Pancreas (tissue), 10 donors: ENCODE measurements around the gene KLF6. TPM values are rescaled to one million over a fixed set of nuclear protein-coding genes. Genes with fewer than 3 reads are reported as not detected.

ENCODE experiments used
- ATAC-seq, 4 donors: fragments of 200-7000 bp; cut with Tn5 transposase; one replicate each; pipeline versions ENCODE4 v1.8.0 to v1.9.1; 2020; ENCODE audit warnings: mild to moderate bottlenecking in 4 of 4, moderate library complexity in 4 of 4
- DNase-seq, 6 donors: peaks; one replicate each; pipeline ENCODE4 v3.0.0-alpha.2; 2020
- FAIRE-seq: peaks from 2 replicates; lab custom pipeline; 2012; peaks lifted over from hg19 to GRCh38; lab: Jason Lieb, UNC
- H3K27ac ChIP-seq, 4 donors: fragments of 200-600 bp; sonication (generic); 1 replicate in 3 of 4; 2 replicates in 1 of 4; pipeline versions ENCODE4 v1.5.0 to v1.8.0; 2020
- H3K27me3 ChIP-seq, 4 donors: fragments of 200-600 bp; one replicate each; pipeline ENCODE4 v1.8.0; 2021
- H3K36me3 ChIP-seq, 3 donors: fragments of 200-600 bp; sonication (generic) in 1 of 3; one replicate each; pipeline versions ENCODE4 v1.5.0 to v1.8.0; 2020 to 2021
- H3K4me1 ChIP-seq, 3 donors: fragments of 200-600 bp; one replicate each; pipeline ENCODE4 v1.8.0; 2021
- H3K4me3 ChIP-seq, 4 donors: fragments of 200-600 bp; sonication (generic) in 2 of 4; one replicate each; pipeline versions ENCODE4 v1.5.0 to v1.8.0; 2020 to 2021
- H3K9me3 ChIP-seq, 4 donors: fragments of 200-600 bp; one replicate each; pipeline ENCODE4 v1.8.0; 2021
- CTCF ChIP-seq, 4 donors: fragments of 200-600 bp; sonication (generic) in 3 of 4; IDR thresholded peaks; one replicate each; pipeline versions ENCODE4 v1.5.0 to v1.8.0; 2021; ENCODE audit warnings: antibody characterized with exemption in 4 of 4
- WGBS, 2 donors: extraction: QIAGEN DNeasy Blood & Tissue Kit; methylation state at CpG; one replicate each; pipeline ENCODE4 v1.1.7; 2013; 5-methylcytosine and 5-hydroxymethylcytosine counted together
- intact Hi-C, 3 donors: fragments of 100-400 bp; cut with DNase I; formaldehyde crosslinking; loops; one replicate each; pipeline versions ENCODE4 v1.11.1 to v1.14.2; 2022
- polyA plus RNA-seq, 2 donors: library from polyadenylated mRNA; stranded (reverse); fragments of 200-250 nt; gene quantifications; one replicate each; pipeline ENCODE4 v1.2.3, GENCODE V29; 2013
- total RNA-seq, 6 donors: library from RNA; stranded (reverse); fragmentation: NEBNext Ultra II Directional in 4 of 6; extraction: Animal tissue kit (Norgen Biotek cat#: 25700) in 4 of 6; gene quantifications; one replicate each; pipeline versions ENCODE4 v1.2.1 to v1.2.4, GENCODE V29; 2021 to 2023
- donor health status: healthy with polysubstance abuse.
- donor health status: DM: no; HTN: no; CAD: no; lungs with moderate emphysema.
- donor health status: DM: no; HTN: no; CAD: no.
- donor health status: control.
- donor health status: control.
- donor health status: Bipolar disorder and iron deficiency.
- donor health status: DM: yes; HTN: yes; CAD: no.
- donor health status: DM: no; HTN: no; CAD: no.
- donor health status: DM: no; HTN: no; CAD: no.
- donor health status: DM: yes; HTN: yes; CAD: no.

Gene KLF6
- total and polyA plus RNA-seq, 8 donors = 29.0 to 157 (median 57.9) TPM

DNA sequence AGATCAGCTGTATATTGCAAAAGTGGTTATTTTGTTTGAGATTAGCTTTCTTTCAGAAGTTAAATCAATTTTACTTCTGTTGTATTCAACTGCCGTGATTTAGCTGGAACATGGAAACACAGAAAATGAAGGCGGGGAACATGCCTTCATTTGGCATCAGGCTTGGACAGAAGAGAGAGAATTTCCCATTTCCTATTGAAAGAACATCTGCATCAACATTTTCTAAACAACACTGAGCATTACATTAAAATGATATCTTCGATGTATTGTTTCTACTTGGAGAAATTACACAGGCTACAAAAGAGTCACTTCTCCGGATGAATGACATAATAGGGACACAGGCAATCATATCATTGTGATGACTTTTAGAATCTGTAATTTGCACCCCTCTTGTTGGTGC is 46.6 kb upstream of the KLF6 start:
- Histone ChIP-seq H3K27me3 (no peaks in the 10 kb centered on the region), H3K36me3 (no peaks in the 10 kb centered on the region), H3K27ac (no peak overlapping the region), H3K4me3 (no peak overlapping the region), H3K4me1 (peaks cover 0 to 5% (median 5%) of the 10 kb centered on the region in 3 donors), H3K9me3 (no peaks in the 10 kb centered on the region)
- ATAC-seq = no peak
- TF ChIP-seq CTCF (IDR thresholded peaks at IDR 0.05) = no peak
- FAIRE-seq = no peak
- no peak for DNase-seq
- intact Hi-C loops = no loop called here
- WGBS, 2 donors = 85 to 92% methylated on average over 4 of the region's 4 CpGs

DNA sequence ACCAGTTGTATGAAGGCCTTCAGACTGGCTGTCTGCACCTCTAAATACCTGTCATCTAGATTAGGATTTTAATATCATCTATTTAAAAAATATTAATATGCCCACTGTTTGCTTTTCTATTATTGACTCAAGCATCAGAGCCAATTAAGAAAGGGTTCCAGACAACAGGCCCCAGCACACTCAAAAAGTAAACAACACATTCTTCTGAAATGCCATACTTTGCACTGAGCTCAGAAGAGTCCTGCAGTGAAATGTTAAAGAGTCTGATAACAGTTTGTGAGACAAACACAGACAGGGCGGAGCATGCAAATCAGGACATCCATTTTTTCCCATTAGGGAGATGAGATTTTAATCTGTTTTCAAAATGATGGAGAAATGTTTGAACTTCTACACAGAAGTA is 45.9 kb upstream of the KLF6 start:
- FAIRE-seq (no peak), ATAC-seq (peak in 2 of 4 donors; percentile 38 to 50), DNase-seq (no peak)
- Histone ChIP-seq H3K36me3 (no peaks in the 10 kb centered on the region), H3K4me3 (no peak overlapping the region), H3K4me1 (peaks cover 0 to 5% (median 5%) of the 10 kb centered on the region in 3 donors), H3K27me3 (no peaks in the 10 kb centered on the region), H3K27ac (peak overlapping the region in 1 of 4 donors; percentile 17), H3K9me3 (no peaks in the 10 kb centered on the region)
- intact Hi-C loops = no loop called here
- WGBS, 2 donors = 85 to 89% methylated on average over 1 of the region's 1 CpG
- no peak for TF ChIP-seq CTCF (IDR thresholded peaks at IDR 0.05)

- H3K36me3 ChIP-seq = no peaks in the 10 kb centered on the region
- 80 to 86% methylated on average over 7 of the region's 7 CpGs for WGBS, 2 donors
- peaks cover 0 to 5% (median 5%) of the 10 kb centered on the region in 3 donors for H3K4me1 ChIP-seq
- H3K9me3 ChIP-seq = no peaks in the 10 kb centered on the region
- no peak for DNase-seq
- H3K4me3 ChIP-seq = peak overlapping the region in 2 of 4 donors; percentile 37 to 38
- intact Hi-C loops = no loop called here
- peak overlapping the region in 2 of 4 donors; percentile 52 to 59 for H3K27ac ChIP-seq
- H3K27me3 ChIP-seq = no peaks in the 10 kb centered on the region
- no peak for FAIRE-seq
- no peak for ATAC-seq
- no peak for TF ChIP-seq CTCF (IDR thresholded peaks at IDR 0.05)
Measured at GRCh38 chr10:3829156-3830050, 44.4 kb upstream of the KLF6 start.

DNA sequence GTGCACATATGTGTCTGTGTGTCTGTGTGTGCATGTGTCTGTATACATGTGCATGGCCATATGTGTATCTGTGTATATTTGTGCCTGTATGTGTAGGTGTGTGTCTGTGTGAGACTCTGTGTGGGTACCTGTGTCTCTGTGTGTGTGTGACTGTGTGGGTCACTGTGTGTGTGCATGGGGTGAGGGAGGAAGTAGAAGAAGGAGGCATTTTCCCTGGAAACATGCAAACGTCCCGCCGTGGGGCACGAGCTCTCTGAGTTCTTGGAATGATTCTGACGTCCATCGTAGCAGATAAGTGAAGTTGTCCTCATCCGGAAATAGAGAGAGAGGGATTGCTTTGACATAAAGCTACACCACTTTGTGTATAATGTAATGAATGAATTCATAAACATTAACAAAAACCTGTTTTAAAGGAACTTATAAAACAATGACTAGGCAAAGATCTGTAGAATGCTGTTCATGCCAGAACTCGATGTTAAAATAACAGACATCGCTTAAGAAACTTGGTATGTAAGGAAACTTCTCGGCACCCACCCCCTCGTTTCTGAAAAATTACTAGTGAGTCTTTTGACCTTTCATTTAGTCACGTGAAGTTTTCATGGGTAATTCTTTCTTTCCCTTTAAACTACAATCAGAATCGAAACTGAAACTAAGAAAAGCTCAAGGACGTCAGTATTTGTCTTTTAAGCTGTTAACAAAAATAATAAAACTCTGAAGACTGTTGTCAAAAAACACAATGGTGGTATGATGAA is 43.6 kb upstream of the KLF6 start:
- Histone ChIP-seq H3K27me3 (no peaks in the 10 kb centered on the region), H3K9me3 (no peaks in the 10 kb centered on the region), H3K36me3 (no peaks in the 10 kb centered on the region), H3K4me1 (peaks cover 0 to 5% (median 5%) of the 10 kb centered on the region in 3 donors), H3K4me3 (peak overlapping the region in 2 of 4 donors; percentile 37 to 38), H3K27ac (peak overlapping the region in 3 of 4 donors; percentile 19 to 59 (median 52))
- TF ChIP-seq CTCF (IDR thresholded peaks at IDR 0.05) = no peak
- 11 to 17% methylated on average over 14 of the region's 14 CpGs for WGBS, 2 donors
- FAIRE-seq (peak; percentile 60), ATAC-seq (peak; percentile 25 to 62 (median 54)), DNase-seq (no peak)
- intact Hi-C loops = no loop called here
